NCI-H446 treated with DMSO at 0.1 percent for 48 hours (cell line): ENCODE data around the gene EP400.

Experiments used
- DNase-seq: peaks from one replicate; lab custom pipeline; 2025; lab: John Stamatoyannopoulos, UW

The EP400 gene, protein sequence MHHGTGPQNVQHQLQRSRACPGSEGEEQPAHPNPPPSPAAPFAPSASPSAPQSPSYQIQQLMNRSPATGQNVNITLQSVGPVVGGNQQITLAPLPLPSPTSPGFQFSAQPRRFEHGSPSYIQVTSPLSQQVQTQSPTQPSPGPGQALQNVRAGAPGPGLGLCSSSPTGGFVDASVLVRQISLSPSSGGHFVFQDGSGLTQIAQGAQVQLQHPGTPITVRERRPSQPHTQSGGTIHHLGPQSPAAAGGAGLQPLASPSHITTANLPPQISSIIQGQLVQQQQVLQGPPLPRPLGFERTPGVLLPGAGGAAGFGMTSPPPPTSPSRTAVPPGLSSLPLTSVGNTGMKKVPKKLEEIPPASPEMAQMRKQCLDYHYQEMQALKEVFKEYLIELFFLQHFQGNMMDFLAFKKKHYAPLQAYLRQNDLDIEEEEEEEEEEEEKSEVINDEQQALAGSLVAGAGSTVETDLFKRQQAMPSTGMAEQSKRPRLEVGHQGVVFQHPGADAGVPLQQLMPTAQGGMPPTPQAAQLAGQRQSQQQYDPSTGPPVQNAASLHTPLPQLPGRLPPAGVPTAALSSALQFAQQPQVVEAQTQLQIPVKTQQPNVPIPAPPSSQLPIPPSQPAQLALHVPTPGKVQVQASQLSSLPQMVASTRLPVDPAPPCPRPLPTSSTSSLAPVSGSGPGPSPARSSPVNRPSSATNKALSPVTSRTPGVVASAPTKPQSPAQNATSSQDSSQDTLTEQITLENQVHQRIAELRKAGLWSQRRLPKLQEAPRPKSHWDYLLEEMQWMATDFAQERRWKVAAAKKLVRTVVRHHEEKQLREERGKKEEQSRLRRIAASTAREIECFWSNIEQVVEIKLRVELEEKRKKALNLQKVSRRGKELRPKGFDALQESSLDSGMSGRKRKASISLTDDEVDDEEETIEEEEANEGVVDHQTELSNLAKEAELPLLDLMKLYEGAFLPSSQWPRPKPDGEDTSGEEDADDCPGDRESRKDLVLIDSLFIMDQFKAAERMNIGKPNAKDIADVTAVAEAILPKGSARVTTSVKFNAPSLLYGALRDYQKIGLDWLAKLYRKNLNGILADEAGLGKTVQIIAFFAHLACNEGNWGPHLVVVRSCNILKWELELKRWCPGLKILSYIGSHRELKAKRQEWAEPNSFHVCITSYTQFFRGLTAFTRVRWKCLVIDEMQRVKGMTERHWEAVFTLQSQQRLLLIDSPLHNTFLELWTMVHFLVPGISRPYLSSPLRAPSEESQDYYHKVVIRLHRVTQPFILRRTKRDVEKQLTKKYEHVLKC (N-terminal part only)

DNA sequence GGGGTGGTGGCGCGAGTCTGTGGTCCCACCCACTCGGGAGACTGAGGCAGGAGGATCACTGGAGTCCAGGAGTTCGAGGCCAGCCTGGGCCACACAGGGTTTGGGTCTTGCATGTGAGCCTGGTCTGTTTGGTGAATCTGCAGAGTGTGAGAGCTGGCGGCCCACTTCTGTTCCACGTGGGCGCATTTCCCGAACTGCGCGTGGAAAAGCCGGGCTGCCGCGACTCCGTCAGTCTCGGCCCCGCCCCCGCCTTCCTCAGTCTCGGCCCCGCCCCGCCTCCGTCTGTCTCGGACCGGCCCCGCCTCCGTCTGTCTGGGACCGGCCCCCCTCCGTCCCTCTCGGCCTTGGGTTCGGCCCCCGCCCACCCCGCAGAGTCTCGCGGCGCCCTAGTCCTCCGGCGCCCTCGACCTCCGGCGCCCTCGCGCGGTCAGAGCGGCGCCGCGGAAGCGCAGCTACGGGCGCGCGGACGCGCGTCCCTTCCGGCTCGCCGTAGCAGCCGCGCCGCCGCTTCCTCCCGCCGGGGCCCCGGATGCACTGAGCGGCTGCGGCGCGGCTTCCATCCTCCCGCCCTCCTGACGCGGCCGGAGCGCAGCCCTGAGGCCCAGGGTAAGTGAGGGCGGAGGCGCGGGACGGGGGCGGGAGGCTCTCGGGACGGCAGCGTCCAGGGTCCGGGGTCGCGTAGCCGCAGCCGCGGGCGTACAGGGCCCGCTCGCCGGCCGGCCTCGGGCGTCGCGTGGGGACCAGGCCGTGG, at the start of gene EP400:
Gene EP400, plus strand, starts transcription at position 512 of the 751 bp plus-strand sequence. CDS start 10,678 bp downstream, outside the sequence.
- DNase-seq: peak; percentile 79

DNA sequence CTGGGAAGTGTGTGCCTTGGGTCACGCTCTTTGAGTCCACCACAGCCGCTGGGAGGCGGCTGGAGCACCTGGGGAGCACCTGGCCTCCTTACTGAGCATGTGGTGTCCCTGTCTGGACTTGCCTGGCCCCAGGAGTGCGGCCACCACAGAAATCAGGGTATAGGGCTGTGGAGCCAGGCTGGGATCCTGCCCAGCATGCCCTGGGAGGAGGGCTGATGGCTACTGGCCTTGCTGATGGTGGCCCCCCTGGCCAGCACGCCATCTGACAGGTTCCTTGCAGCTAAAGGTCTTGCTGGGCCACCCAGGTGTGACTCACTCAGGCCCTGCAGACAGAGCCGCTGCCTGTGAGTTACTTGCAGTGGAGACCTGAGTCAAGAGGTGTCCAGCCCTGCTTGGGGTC, 49.3 kb upstream of the EP400 start:
- DNase-seq: no peak

DNA sequence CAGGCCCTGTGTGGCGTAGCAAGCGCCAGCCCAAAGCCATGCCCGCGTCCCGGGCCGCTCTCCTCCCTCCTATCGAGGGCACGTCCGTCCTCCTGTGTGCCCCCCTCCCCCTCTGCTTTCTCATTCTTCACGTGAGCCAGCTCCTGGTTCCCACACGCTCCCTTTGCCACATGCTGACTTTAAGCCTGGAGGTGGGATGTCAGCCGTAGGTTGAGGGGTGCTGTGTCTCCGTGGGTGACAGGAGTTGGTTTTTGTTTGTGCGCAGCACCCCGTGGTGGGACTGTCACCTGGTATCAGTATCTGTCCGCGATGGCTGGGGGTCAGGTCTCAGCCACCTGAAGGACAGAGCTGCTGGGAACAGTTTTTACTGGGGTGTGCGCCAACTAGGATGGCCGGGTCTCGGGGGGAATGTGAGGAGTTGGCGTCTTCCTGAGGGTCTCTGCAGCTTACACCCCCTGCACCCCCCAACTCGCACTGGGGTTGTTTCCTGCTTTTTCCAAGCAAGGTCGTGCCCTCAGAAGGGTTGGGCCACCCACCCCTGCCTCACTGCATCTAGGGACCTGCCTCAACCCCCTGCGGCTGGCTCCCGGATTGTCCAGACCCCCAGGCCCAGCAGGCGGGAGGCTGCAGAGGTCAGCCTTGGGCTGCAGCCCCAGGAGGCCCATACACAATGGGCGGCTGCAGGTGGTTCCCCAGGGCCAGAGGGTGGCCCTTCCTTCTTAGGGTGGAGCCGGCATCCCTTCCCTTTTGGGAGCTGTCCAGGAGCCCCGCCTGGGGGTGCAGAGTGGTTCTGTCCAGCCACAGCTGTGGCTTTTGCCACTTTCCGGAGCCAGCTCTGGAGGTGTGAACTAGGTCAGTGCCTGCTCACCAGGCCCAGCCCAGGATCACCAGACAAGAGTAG, 48.1 kb upstream of the EP400 start:
- DNase-seq: no peak

DNA sequence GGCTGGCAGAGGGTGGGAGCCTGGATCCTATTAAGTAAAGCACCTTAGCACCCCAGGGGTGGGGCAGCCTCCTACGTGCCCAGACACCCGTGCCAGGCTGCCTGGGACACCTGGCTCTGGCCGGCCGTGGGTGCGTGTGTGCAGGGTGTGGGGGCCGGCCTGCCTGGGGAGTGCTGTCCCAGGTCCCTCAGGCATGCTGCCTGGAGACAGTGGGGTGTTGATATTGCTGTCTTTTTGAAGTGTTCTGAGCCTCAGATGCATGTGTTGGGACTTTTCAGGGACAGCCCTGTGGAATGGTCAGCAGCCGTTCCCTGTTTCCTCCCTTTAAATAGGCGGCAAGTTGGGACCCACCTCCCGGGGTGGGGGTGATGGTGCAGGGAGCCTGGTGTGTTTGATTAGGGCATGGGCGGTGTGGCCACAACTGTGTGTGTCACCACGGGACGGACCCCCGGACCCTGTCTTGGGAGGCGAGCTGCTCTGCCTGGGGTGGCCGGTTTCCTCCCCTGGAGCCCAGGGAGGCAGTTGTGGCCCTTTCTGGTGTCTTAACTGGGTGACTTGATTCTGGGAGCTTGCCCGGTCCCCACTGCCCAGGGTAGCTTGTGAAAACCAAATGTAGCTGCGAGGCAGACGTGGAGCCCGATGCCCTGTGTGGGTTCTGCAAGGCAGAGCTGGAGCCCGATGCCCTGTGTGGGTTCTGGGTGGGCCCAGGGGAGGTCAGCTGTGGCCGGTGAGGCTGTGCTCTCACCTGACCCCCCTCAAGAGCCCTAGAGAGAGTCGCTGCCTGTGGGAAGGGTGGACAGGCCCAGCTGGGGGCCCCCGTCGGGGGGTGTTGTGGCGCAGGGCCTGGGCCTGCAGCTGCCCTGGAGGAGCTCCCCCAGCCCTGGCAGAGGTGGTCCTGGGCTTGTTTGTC, 47.2 kb upstream of the EP400 start:
- DNase-seq: no peak

DNA sequence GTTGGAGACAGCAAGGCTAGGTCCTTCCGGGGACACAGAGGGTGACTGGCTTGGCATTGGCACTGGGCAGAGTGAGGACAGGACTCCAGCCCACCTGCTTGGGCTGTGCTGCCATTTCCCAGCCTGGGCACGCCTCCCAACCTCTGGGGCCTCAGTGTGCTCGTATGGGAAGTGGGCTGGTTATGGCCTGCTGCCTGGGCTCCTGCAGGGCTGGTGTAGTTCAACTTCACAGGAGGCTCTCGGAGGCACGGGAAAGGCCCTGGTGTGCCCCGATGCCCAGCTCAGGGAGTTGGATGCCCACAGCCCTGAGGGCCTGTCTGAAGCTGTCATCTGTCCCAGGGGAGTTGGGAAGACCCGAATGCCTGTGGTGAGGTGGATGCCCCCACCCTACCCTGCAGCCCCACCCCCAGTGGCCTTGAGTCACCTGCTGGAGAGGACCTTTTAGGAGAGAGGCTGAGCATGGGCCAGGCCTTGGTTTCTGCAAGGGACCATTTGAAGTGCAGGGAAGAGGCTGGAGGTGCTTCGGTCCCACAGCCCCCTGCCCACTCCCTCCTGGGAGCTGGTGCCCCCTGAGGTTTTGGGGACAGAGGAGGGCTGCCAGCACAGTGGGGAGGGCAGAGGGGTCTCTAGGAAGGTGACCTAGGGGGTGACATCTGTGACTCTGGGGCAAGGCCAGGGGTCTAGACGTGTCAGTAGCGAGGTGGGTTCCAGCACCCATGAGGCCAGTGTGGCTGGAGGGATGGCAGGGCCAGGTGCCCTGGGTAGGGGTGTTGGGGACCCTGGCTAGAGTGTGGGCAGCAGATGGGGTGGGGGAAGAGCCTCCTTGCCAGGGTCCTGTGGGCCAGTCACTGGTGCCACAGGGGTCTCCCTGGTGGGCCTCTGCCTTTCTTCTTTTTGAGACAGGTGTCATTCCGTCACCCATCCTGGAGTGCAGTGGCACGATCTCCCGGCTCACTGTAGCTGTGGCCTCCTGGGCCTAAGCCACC, 46.2 kb upstream of the EP400 start:
- DNase-seq: no peak

DNA sequence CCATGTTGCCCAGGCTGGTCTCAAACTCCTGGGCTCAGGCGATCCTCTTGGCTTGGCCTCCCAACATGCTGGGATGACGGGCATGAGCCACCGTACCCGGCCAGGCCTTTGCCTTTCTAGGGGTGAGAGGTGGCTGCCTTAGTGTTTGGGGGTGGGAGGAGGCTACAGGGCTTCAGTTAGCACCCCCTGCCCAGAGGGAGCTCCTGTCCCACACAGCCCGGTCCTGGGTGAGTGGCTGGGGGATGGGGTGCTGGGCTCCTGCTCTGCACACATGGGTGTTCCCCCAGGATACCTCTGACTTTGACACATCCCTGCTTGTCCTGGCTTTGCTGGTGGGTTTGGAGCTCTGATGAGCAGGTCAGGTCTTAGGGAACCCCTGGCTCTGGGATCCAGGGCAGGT, 45.4 kb upstream of the EP400 start:
- DNase-seq: no peak

DNA sequence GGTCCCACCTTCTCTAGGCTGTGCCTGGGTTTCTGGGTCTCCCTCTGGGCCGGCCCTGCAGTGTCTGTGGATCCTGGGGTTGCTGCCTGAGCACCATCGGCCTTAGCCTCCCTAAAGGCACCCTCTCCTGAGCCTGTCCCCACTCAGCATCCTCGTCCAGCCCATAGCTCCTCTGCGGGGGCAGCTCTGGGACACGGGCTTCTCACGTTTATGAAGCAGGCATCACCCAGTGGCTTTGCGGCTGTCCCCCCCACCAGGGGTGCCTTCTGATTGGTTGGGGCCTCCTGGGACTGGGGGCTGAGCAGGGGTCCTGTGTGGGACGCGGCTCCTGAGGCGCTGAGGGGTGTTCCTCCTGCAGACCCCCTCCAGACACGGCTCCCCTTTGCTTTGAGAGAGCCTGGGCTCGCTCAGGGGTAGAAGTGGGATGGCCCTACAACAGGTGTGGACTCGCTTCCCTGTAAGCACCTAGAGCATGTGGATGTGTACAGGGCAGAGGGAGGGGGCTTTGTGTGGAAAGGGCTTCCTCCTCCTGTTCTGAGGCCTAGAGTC, 44.6 kb upstream of the EP400 start:
- no peak for DNase-seq

DNA sequence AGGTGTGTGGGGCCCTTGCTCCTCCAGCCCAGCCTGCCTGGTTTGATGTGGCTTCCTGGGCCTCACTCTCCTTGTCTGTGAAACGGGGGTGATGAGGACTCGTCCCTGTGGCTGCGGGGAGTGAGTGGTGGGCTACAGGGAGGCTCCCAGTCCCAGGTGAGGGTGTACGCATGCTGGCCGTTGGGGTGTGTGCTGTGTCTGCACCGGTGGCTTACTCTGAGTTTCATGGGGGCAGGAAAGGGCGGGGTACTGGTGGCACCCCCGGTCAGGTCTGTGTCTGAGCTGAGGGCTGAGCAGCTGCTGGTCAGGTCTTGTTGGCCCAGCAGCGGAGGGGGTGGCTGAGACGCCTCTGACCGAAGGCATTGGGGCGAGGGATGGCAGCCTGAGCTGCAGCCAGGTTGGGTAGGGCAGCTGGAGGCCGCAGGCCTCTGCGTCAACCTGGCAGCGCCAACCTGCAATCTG, 44.1 kb upstream of the EP400 start:
- no peak for DNase-seq

DNA sequence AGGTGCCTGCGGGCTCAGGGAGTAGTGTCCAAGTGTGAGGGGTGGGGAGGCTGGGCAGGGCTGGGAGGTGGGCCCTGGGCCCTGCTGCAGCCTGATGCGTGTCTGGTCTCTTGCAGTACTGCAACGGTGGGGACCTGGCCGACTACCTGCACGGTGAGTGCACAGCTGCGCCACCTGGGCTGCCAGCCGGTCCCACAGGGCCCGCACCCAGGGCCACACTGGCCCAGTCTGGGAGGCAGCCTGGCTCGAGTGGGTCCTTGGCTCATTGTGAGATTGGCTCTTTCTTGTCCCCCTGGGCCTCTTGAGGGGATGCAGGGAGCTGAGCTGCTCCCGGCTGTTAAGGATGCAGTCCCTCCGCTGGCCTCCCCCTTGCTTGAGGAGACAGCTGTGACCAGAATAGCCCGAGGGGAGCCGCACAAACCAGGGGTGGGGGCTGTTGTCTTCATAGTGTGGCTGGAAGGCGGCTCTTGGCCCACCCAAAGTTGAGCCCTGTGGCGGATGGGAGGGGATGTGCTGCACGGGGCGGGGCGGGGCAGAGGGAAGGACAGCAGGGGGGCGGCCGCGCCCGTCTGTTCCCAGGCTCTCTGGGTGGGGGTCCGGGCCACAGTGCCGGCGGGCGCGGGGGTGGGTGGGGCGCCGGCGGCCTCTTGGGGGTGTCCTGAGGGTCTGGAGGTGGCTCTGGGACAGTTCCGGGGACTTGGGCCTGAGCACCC, 42.2 kb upstream of the EP400 start:
- no peak for DNase-seq

DNA sequence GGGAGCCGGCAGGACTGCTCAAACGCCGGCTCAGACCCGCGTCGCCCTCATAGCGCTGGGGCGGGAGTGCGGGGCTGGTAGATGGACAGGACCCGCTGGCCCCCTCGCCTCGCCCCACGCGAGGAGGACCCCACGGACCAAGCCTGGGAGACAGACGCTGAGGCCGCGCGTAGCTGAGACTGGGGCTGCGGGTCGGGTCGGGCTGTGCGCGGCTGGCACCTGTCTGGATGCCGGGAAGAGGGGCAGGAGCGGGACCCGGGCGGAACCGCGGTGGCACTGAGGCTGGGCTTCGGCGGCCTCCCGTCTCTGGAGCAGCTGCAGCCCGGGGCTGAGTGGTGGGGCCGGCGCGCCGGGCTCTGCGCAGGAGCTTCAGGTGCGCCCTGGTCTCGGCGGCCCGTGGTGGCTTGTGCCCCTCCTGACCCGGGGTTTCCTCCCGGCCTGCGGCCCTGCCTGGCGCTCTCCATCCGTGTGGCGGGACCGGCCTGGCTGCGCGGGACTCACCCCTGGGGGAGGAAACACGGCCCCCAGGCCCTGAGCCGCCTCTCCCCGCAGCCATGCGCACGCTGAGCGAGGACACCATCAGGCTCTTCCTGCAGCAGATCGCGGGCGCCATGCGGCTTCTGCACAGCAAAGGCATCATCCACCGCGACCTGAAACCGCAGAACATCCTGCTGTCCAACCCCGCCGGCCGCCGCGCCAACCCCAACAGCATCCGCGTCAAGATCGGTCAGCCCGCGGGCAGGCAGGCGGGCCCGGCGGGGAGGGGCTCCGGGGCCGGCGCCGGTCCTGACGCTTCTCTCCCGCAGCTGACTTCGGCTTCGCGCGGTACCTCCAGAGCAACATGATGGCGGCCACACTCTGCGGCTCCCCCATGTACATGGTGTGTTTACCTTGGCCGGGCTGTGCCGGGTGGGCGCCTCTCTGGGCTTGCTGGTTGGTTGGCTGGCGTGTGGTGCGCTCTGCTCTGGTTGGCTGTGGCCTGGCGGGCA, 41.4 kb upstream of the EP400 start:
- no peak for DNase-seq

DNA sequence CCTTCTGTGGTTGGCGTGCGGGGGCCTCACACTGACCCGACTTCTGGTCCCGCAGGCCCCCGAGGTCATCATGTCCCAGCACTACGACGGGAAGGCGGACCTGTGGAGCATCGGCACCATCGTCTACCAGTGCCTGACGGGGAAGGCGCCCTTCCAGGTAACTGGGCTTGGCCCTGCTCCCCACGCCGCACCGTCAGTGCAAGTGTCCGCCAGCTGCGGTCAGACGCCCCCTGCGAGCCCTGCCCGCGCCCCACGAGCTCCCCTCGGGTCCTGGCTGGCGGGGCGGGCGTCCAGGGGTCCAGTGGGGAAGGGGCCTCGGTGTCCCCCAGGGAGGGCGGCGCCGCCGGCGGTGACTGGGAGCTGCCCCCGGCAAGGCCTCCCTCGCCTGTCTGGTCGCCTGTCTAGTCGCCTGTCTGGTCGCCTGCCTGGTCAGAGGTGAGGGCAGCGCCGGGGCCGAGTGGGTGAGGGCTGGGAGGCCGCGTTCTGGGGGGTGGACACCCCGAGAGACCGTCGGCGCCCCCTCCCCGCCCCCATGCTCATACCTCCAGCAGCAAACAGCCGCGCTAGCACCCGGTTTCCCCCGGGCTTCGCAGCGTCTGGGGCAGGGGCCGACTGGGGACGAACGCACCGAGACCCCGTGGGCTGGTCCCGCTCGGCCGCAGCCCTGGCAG, 40.5 kb upstream of the EP400 start:
- DNase-seq: no peak

DNA sequence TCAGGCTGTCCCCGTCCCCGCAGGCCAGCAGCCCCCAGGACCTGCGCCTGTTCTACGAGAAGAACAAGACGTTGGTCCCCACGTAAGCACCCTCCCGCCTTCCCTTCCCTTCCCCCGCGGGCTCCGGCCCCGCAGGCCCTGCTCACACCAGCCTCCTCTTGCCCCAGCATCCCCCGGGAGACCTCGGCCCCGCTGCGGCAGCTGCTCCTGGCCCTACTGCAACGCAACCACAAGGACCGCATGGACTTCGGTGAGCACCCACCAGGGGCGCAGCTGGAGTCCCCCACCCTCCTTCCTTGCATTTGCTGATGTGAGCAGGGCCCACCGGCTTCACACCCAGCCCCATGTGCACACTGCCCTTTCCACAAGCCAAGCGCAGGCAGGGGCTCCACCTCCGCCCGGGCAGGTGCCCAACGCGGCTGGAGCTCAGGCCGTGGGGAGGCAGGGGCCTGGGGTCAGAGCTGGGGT, 40.0 kb upstream of the EP400 start:
- no peak for DNase-seq

DNA sequence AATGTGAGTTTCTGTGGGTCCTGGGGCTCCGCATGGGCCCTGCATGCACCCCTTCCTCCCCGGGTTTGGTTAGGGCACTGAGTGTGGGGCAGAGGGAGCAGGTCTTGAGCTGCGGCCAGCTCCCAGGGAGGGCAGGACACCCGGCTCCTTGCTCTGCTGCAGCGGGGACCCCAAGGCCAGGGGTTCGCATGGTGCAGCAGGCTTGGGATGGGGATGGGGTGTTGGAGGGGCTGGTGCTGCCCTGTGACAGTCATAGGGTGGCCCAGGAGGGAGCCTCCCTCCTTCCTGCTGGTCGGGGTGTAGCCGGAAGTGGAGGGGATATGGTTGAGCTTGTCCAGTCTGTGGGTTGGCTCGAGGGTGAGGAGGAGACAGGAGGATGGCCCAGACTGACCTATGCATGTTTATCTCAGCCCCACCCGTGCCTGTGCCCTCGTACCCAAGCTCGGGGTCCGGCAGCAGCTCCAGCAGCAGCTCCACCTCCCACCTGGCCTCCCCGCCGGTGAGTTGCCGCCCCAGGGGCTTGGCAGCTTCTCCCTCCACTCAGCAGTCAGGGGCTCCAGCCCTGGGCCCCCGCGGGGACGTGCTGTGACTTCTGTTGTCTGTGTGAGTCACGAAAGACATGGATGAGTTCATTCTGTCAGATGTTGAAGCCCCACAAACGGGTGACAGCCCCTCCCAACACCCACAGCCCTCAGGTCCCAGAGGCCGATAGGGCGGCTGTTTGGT, 39.3 kb upstream of the EP400 start:
- DNase-seq: no peak

DNA sequence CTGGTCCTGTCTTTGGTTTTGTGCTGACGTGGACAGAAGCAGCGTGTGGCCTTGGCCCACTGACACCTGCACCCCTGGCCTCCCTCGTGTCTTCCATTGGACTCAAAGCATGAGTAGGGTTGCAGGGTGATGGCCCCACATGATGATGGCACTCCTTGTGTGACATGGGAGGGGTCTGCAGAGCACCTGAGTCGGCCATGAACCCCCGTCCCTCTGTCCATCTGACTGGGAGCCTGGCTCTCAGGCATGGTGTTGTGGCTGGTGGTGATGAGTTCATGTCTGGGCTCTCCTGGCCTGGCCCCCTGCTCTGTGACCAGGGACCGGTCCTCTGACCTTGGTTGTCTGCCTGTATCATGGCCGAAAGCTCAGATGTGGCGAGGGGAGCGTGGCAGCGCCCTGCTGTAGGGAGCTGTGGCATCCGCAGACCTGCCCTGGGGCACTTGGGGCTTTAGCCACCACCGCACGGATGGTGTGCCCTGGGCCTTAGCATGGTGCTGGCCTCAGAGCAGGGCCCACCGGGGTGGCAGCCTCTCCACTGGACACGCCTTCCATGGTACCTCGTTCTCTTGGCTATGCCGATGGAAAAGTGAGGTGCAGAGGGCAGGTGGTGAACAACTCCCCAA, 38.6 kb upstream of the EP400 start:
- DNase-seq: no peak
